ENCODE data around the gene BABAM2. TPM values are rescaled to one million over a fixed set of nuclear protein-coding genes. Genes with fewer than 3 reads are reported as not detected.

BABAM2 gene
- total RNA-seq, 1 donor from 2014 or later: 41.0 TPM

GRCh38 chr2:28366149-28366495, 475.6 kb downstream of the BABAM2 start:
- Histone ChIP-seq H3K36me3 (no peaks in the 10 kb centered on the region), H3K4me1 (peaks cover 9% of the 10 kb centered on the region), H3K27ac (no peak overlapping the region), H3K27me3 (no peaks in the 10 kb centered on the region), H3K4me3 (no peak overlapping the region), H3K9me3 (no peaks in the 10 kb centered on the region)
- intact Hi-C loops (cut with DNase I): no loop called here
- no peak for DNase-seq (ENCODE audit: extremely low spot score in 2 of 2)
- TF ChIP-seq POLR2AphosphoS5 (IDR thresholded peaks at IDR 0.05; ENCODE audit: insufficient read depth in 1 of 2, low read depth in 1 of 2) (no peak), POLR2A (IDR thresholded peaks at IDR 0.05) (no peak)
- TF ChIP-seq, protein P1, sequence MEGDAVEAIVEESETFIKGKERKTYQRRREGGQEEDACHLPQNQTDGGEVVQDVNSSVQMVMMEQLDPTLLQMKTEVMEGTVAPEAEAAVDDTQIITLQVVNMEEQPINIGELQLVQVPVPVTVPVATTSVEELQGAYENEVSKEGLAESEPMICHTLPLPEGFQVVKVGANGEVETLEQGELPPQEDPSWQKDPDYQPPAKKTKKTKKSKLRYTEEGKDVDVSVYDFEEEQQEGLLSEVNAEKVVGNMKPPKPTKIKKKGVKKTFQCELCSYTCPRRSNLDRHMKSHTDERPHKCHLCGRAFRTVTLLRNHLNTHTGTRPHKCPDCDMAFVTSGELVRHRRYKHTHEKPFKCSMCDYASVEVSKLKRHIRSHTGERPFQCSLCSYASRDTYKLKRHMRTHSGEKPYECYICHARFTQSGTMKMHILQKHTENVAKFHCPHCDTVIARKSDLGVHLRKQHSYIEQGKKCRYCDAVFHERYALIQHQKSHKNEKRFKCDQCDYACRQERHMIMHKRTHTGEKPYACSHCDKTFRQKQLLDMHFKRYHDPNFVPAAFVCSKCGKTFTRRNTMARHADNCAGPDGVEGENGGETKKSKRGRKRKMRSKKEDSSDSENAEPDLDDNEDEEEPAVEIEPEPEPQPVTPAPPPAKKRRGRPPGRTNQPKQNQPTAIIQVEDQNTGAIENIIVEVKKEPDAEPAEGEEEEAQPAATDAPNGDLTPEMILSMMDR (IDR thresholded peaks at IDR 0.05): no peak

- Histone ChIP-seq H3K27ac (no peak overlapping the region), H3K4me3 (no peak overlapping the region), H3K9me3 (no peaks in the 10 kb centered on the region), H3K4me1 (peaks cover 5% of the 10 kb centered on the region), H3K36me3 (no peaks in the 10 kb centered on the region), H3K27me3 (no peaks in the 10 kb centered on the region)
- intact Hi-C loops (cut with DNase I): no loop called here
- TF ChIP-seq, protein P1 (IDR thresholded peaks at IDR 0.05): no peak
- TF ChIP-seq POLR2AphosphoS5 (IDR thresholded peaks at IDR 0.05; ENCODE audit: insufficient read depth in 1 of 2, low read depth in 1 of 2): peak in 1 of 2 donors; percentile 25
- TF ChIP-seq POLR2A (IDR thresholded peaks at IDR 0.05): no peak
- no peak for DNase-seq (ENCODE audit: extremely low spot score in 2 of 2)
Measured at GRCh38 chr2:28366496-28367282, 476.2 kb downstream of the BABAM2 start.

DNA sequence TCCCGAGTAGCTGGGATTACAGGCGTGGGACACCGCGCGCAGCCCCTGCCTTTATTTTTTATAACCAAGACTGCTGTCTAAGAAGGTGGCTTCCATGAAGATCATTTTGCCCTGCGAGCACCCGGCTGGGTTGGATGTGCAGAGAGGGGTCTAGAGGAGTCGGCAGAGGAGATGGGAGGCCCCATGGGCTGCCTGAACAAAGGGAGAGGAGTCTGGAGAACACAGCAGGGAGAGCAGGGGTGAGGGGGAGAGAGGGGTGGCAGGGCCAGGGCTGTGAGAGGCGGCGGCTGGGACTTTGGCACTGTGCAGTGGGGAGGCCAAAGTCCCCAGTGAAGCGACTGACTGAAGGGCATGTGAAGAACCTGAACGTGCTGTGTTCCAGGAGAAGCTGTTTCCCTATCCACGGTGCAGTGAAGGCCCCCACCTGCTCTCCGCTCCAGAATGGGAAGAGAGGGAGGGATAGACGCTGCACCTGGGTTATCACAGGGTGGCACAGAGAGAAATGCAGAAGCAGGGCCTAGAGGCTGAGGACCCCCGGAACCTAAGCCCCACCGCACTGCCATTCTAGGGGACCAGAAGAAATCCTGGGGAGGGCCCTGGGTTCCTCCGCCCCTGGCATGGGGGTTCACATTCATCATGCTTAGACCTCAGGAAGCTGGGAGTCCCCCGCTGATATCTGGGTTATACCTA, 477.3 kb downstream of the BABAM2 start:
- Histone ChIP-seq H3K9me3 (no peaks in the 10 kb centered on the region), H3K27ac (no peak overlapping the region), H3K4me3 (no peak overlapping the region), H3K36me3 (no peaks in the 10 kb centered on the region), H3K4me1 (peaks cover 5% of the 10 kb centered on the region), H3K27me3 (no peaks in the 10 kb centered on the region)
- DNase-seq (ENCODE audit: extremely low spot score in 2 of 2): no peak
- TF ChIP-seq POLR2A (IDR thresholded peaks at IDR 0.05) (no peak), POLR2AphosphoS5 (IDR thresholded peaks at IDR 0.05; ENCODE audit: insufficient read depth in 1 of 2, low read depth in 1 of 2) (no peak)
- TF ChIP-seq, protein P1 (IDR thresholded peaks at IDR 0.05): no peak
- intact Hi-C loops (cut with DNase I): no loop called here

DNA sequence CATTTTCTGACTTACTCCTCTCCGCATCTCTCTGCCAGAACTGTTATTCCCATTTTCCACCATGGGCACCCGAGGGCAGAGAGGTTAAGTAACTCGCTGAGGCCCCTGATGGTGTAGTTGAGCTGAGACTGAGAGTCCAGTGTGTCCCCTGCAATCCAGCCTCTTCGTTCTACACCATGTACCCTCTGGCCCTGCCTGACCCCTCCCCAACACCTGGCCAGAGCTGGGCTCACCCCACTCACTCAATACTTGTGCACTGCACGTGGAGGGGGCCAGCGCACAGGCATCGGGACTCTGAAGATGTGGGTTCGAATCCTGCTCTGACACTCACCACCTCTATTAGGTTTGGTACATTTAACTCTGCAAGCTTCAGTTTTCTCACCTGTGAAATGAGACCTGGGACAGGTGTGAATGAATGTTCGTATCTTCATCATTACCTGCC, 477.8 kb downstream of the BABAM2 start:
- Histone ChIP-seq H3K36me3 (no peaks in the 10 kb centered on the region), H3K27me3 (no peaks in the 10 kb centered on the region), H3K4me3 (no peak overlapping the region), H3K9me3 (no peaks in the 10 kb centered on the region), H3K4me1 (peaks cover 5% of the 10 kb centered on the region), H3K27ac (no peak overlapping the region)
- DNase-seq (ENCODE audit: extremely low spot score in 2 of 2): no peak
- no peak for TF ChIP-seq POLR2AphosphoS5 (IDR thresholded peaks at IDR 0.05; ENCODE audit: insufficient read depth in 1 of 2, low read depth in 1 of 2)
- TF ChIP-seq, protein P1 (IDR thresholded peaks at IDR 0.05): no peak
- no peak for TF ChIP-seq POLR2A (IDR thresholded peaks at IDR 0.05)
- intact Hi-C loops (cut with DNase I): no loop called here

GRCh38 chr2:28369358-28369757, 478.8 kb downstream of the BABAM2 start:
- Histone ChIP-seq H3K4me1 (peaks cover 5% of the 10 kb centered on the region), H3K4me3 (no peak overlapping the region), H3K36me3 (no peaks in the 10 kb centered on the region), H3K9me3 (no peaks in the 10 kb centered on the region), H3K27me3 (no peaks in the 10 kb centered on the region), H3K27ac (no peak overlapping the region)
- TF ChIP-seq, protein P1 (IDR thresholded peaks at IDR 0.05): no peak
- TF ChIP-seq POLR2AphosphoS5 (IDR thresholded peaks at IDR 0.05; ENCODE audit: insufficient read depth in 1 of 2, low read depth in 1 of 2) (no peak), POLR2A (IDR thresholded peaks at IDR 0.05) (no peak)
- intact Hi-C loops (cut with DNase I): no loop called here
- DNase-seq (ENCODE audit: extremely low spot score in 2 of 2): no peak

Data from vagina (tissue), 2 donors.